Measurements from ENCODE around the gene TXNRD3.
A peak's percentile ranks its signal among the peaks of the same experiment; 100 is the strongest.
"Not testable (repeated sequence)": the region's sequence is repeated elsewhere in the genome, so short reads cannot be mapped to it uniquely, and the experiment has no call there.

The TXNRD3 gene

GRCh38 chr3:126646674-126647073, 8.2 kb downstream of the TXNRD3 start:
- DNase-seq (ENCODE audit: low spot score): no peak

- no peak for DNase-seq (ENCODE audit: low spot score)
These were observed 10.3 kb downstream of the TXNRD3 start for GRCh38 chr3:126644615-126645014.

GRCh38 chr3:126638790-126639189, 16.1 kb downstream of the TXNRD3 start:
- DNase-seq (ENCODE audit: low spot score): no peak

- no peak for DNase-seq (ENCODE audit: low spot score)
These were observed 18.5 kb downstream of the TXNRD3 start for GRCh38 chr3:126636436-126636835.

- no peak for DNase-seq (ENCODE audit: low spot score)
These were observed 20.1 kb downstream of the TXNRD3 start for GRCh38 chr3:126634803-126635202.

GRCh38 chr3:126630020-126630419, 24.9 kb downstream of the TXNRD3 start:
- no peak for DNase-seq (ENCODE audit: low spot score)

- DNase-seq (ENCODE audit: low spot score): not testable (repeated sequence)
These were observed 29.2 kb downstream of the TXNRD3 start for GRCh38 chr3:126625735-126626134.

GRCh38 chr3:126622694-126623093, 32.2 kb downstream of the TXNRD3 start:
- no peak for DNase-seq (ENCODE audit: low spot score)

GRCh38 chr3:126621627-126622345, 33.1 kb downstream of the TXNRD3 start:
- no peak for DNase-seq (ENCODE audit: low spot score)

GRCh38 chr3:126621171-126621570, 33.8 kb downstream of the TXNRD3 start:
- no peak for DNase-seq (ENCODE audit: low spot score)

- no peak for DNase-seq (ENCODE audit: low spot score)
These were observed 34.2 kb downstream of the TXNRD3 start for GRCh38 chr3:126620738-126621137.

GRCh38 chr3:126618760-126619159, 36.2 kb downstream of the TXNRD3 start:
- DNase-seq (ENCODE audit: low spot score): no peak

GRCh38 chr3:126618021-126618420, 36.9 kb downstream of the TXNRD3 start:
- no peak for DNase-seq (ENCODE audit: low spot score)

- DNase-seq (ENCODE audit: low spot score): no peak
These were observed 37.4 kb downstream of the TXNRD3 start for GRCh38 chr3:126617571-126617970.

GRCh38 chr3:126616931-126617330, 38.0 kb downstream of the TXNRD3 start:
- DNase-seq (ENCODE audit: low spot score): no peak

- DNase-seq (ENCODE audit: low spot score): no peak
These were observed 41.3 kb downstream of the TXNRD3 start for GRCh38 chr3:126613479-126614188.

- DNase-seq (ENCODE audit: low spot score): no peak
These were observed 42.3 kb downstream of the TXNRD3 start for GRCh38 chr3:126612479-126613205.

GRCh38 chr3:126609909-126610308, 45.0 kb downstream of the TXNRD3 start:
- DNase-seq (ENCODE audit: low spot score): no peak

- DNase-seq (ENCODE audit: low spot score): peak; percentile 73
These were observed 47.6 kb downstream of the TXNRD3 start for GRCh38 chr3:126607214-126607908.

GRCh38 chr3:126606001-126606400, 48.9 kb downstream of the TXNRD3 start:
- peak; percentile 77 for DNase-seq (ENCODE audit: low spot score)

GRCh38 chr3:126604691-126605090, 50.2 kb downstream of the TXNRD3 start:
- no peak for DNase-seq (ENCODE audit: low spot score)

- no peak for DNase-seq (ENCODE audit: low spot score)
These were observed 55.8 kb downstream of the TXNRD3 start for GRCh38 chr3:126599101-126599500.

Data from putamen (tissue), 1 donor.